BLaER1 treated with 17β-estradiol and CSF1 and Interleukin-3, amounts not matched to agents 10 nM and 100 nM (cell line): Measurements from ENCODE around the gene PSG7.
"Not testable (repeated sequence)": the region's sequence is repeated elsewhere in the genome, so short reads cannot be mapped to it uniquely, and the experiment has no call there.

Source experiments
- H3K27ac ChIP-seq, 11 experiments: shearing (Covaris generic); formaldehyde crosslinking; 2 replicates each; pipeline ENCODE4 v1.8.1; 2022
- H3K27me3 ChIP-seq, 11 experiments: shearing (Covaris generic); formaldehyde crosslinking; 2 replicates each; pipeline ENCODE4 v1.8.1; 2022
- H3K36me3 ChIP-seq, 11 experiments: shearing (Covaris generic); formaldehyde crosslinking; 2 replicates each; pipeline ENCODE4 v1.8.1; 2022
- H3K4me1 ChIP-seq, 10 experiments: shearing (Covaris generic); formaldehyde crosslinking; 2 replicates each; pipeline ENCODE4 v1.8.1; 2022
- H3K4me2 ChIP-seq, 11 experiments: shearing (Covaris generic); formaldehyde crosslinking; 2 replicates each; pipeline ENCODE4 v1.8.1; 2022
- H3K4me3 ChIP-seq, 10 experiments: shearing (Covaris generic); formaldehyde crosslinking; 2 replicates each; pipeline ENCODE4 v1.8.1; 2022
- H3K9ac ChIP-seq, 11 experiments: shearing (Covaris generic); formaldehyde crosslinking; 2 replicates each; pipeline ENCODE4 v1.8.1; 2022
- H3K9me3 ChIP-seq, 11 experiments: shearing (Covaris generic); formaldehyde crosslinking; replicated peaks in 1 of 11; 2 replicates each; pipeline ENCODE4 v1.8.1; 2022
- H4K20me1 ChIP-seq, 11 experiments: shearing (Covaris generic); formaldehyde crosslinking; 2 replicates each; pipeline ENCODE4 v1.8.1; 2022

Gene PSG7

DNA sequence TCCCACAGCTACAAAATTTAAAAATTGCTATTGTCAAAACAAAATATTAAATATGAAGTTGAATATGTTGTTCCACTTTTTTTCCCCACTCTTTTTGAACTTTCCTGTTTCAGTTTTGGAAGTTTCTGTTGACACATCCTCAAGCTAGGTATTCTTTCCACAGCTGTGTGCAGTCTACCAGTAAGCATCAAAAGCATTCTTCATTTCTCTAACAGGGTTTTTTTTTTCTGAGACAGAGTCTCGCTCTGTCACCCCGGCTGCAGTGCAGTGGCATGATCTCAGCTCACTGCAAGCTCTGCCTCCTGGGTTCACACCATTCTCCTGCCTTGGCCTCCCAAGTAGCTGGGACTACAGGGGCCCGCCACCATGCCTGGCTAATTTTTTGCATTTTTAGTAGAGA is 62.9 kb downstream of the PSG7 start:
- not testable (repeated sequence) for H3K27me3 ChIP-seq, H3K4me2 ChIP-seq, H3K9ac ChIP-seq, H3K27ac ChIP-seq, H3K4me1 ChIP-seq, H4K20me1 ChIP-seq, H3K9me3 ChIP-seq, H3K36me3 ChIP-seq, H3K4me3 ChIP-seq
